Kidney tubule cell (primary cell): Measurements from ENCODE around the gene NR2F1-AS1.

Source experiments
- DNase-seq: peaks from one replicate; pipeline ENCODE4 v3.0.0-alpha.2; 2018; ENCODE audit warnings: low spot score

Gene NR2F1-AS1

DNA sequence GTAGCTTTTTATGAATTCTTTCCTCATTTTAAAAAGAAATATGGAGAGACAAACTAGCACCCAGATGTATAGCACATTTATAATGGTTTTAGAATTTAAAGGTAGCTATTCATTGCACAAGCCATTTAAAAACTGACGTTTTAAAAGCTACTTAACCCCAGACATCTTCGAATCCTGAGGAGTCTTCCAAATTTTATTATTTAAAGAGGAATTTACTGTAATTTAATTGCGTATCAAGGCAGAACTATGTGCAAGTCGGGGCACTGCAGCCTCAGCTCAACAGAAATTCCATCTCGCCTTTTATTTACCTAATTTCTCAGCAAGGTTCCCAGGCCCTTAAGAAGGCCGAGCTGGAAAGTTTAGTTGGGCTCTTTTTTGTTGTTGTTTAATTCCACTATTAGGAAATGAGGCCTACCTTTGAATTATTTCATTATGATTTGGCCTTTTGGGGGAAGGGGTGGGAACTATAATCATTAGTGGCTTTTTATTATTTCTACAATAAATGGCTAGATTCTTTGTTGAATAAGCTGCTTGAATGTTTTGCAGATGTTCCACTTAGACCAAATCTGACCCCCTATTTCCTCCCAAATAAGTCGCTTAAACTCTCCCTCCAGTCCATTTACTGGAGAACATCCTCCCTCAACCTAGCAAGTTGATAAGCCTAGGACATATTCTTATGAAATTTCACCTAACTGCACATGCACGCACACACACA, 22.2 kb upstream of the NR2F1-AS1 start:
- no peak for DNase-seq

DNA sequence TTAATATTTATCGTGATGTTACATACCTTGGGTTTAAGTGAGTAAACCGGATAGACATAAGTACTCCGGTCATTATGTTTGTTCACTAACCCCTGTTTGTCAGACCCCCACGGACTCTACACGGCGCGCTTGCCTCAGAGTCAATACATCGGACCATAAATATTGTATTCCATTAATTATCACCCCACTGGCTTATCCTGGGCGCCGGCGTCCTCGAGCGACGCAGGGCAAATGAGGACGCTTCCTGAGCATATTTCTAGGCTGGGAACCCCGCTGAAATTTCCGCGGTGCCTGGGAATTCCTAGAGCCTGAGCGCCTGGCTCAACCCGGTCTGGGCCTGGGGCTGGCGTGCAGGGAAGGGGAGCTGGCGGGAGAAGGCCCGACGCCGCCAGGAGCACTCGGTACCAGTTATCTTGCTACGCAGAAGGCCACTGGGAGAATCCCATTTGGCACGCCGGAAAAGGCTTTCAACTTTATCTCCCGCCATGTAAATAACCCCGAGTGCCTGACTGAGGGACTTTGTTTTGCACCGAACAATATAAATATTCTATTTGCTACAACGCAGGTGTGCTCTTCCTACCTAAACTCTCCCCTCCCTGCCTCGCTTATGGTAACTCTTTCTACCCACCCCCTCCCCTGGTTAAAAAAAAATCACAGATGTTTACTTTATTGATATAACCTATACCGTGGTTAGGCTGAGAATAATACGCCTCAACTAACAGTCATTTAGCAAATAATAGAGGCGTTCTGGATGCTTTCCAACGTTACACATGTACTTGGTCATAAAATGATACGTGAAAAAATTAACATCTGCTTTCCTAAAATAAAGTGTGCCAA, 21.4 kb upstream of the NR2F1-AS1 start:
- DNase-seq, result no peak

GRCh38 chr5:93601802-93602155, 20.8 kb upstream of the NR2F1-AS1 start:
- DNase-seq, result no peak

DNA sequence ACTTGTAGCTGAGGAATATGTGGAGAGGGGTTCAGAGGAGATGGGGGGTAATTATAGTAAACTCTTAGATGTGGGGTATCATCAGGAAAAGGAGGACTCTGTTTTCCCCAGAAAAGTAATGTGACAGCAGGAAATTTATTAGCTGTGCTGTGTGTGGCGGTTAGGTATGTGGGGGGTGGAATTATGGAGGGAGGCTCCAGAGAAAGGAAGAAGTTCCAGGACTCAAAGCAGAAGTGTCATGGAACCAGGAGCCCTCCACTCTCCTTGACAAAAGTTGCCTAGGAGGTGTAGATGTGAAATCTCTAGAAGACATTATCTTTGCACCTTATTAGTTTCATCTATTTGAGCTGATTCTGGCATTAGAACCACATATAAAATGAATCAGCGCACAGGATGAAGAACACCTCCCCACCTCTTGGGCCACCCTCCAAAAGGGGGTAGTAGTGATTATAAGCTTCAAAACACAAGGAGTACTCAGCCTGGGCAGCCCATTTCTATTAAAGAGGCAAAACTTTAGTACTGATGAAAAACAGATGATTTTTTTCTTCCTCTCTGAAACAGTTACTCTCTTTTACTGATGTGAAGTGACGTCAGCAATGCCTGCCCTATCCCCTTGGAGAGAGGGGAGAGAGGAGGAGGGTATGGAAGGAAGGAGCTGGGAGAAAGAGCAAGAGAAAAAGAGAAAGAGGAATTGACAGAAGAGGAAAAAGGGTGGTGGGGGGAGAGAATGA, 20.2 kb upstream of the NR2F1-AS1 start:
- DNase-seq, result no peak

DNA sequence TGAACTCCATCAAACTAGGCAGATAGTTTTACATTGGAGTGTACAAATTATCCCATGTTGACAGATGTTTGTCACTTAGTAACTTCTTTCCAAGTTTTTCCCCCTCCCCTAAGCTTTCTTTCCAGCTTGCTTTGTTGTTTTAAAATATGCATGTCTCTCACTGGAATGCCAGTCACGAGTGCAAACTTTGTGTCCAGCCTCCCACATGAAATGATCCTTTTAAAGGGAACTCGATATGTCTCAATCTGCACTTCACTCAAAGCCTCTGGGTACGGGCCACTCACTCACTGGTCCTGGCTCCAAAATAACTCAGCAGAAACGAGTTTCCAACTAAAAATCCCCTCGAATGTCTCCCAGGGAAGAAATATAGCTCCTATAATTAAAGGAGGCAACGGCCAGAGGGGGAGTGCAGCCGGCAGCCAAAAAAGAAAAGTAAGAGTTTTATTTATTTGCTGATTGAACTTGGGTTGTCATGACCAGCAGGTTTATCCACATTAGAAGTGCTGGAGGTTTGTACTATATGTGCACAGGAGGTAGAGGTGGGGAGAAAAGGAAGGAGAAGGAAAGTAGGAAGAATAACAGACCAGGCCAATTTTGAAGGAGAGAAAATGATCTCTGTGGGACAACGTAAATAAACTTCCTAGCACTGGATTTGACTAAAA, 19.5 kb upstream of the NR2F1-AS1 start:
- peak; percentile 9 for DNase-seq

GRCh38 chr5:93599399-93600120, 18.5 kb upstream of the NR2F1-AS1 start:
- peak; percentile 17 for DNase-seq

- DNase-seq, result no peak
Observed at GRCh38 chr5:93599001-93599379, 18.0 kb upstream of the NR2F1-AS1 start.

- DNase-seq, result no peak
Observed at GRCh38 chr5:93598091-93599000, 17.3 kb upstream of the NR2F1-AS1 start.

- DNase-seq, result no peak
Observed at GRCh38 chr5:93596676-93597490, 15.9 kb upstream of the NR2F1-AS1 start.

GRCh38 chr5:93596310-93596675, 15.3 kb upstream of the NR2F1-AS1 start:
- no peak for DNase-seq

DNA sequence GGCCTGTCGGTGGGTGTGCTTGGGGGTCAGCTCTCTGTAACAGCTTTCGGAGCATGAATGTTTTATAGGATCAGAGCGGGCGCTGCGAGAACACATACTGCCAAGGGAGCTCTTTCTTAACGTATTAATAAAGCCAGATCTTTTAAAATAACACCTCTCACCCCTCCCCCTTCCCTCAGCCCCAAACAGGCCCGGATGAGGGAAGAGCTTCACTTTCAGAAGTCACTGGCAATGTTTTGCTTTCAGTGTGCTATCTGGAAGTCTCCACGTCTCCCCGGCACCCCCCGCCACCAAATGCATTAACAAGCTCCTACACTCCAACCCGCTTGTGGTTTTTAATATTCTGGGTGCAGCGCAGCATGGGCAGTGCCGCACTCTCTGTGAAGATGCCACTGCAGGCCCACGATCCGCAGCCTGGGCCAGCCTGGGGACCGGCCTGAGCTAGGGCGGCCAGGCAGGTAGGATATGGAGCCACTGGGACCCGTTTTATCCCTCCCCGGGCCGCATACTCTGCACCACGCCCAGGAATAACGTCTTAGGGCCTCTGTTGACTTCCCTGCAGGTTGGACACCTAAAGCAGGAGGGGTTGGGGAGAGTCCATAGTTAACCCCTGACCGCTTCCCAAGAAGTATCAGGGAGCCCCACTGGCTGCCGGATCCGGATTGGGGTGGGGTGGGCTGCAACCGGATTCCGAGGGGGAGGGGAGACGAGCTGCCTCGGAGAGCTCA, 14.6 kb upstream of the NR2F1-AS1 start:
- no peak for DNase-seq

- DNase-seq, result no peak
Observed at GRCh38 chr5:93594591-93595419, 13.8 kb upstream of the NR2F1-AS1 start.

DNA sequence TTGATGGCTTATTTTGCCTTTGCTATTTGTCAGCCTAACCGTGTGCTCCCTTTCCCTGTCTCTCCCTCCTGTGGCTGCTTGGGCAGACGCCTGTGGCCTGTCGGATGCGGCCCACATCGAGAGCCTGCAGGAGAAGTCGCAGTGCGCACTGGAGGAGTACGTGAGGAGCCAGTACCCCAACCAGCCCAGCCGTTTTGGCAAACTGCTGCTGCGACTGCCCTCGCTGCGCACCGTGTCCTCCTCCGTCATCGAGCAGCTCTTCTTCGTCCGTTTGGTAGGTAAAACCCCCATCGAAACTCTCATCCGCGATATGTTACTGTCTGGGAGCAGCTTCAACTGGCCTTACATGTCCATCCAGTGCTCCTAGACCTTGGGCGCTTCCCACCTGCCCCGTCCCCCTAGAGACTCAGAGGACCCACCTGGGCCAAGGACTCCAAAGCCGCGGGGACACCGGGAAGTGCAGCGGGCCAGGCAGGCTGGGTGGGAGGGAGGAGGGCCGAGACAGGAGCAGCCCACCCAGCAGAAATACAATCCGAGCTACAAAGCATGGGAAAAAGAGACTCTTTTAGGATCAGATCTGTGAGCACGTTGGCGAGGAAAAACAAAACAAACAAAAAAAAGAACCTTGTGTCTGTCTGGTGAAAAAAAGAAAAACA, 12.6 kb upstream of the NR2F1-AS1 start:
- no peak for DNase-seq

DNA sequence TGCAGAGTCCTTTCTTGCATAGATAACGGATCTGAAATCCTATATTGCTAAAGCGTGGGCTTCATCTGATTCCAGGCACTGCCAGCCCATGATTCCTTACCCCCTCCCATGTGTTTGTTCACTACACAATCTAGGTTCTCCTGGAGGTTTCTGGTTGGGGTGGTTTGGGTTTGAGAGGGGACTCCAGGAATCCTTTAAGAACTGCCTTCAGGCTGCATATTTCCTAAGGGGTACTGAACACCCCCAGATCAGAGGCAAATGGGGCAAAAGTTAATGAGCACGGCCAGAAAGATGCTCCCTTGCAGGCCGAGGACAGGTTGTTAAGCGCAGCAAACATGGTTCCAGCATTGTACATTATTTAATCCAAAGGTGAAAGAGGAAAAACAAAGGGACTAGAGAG, 11.9 kb upstream of the NR2F1-AS1 start:
- no peak for DNase-seq

GRCh38 chr5:93591323-93591945, 10.4 kb upstream of the NR2F1-AS1 start:
- DNase-seq, result no peak

DNA sequence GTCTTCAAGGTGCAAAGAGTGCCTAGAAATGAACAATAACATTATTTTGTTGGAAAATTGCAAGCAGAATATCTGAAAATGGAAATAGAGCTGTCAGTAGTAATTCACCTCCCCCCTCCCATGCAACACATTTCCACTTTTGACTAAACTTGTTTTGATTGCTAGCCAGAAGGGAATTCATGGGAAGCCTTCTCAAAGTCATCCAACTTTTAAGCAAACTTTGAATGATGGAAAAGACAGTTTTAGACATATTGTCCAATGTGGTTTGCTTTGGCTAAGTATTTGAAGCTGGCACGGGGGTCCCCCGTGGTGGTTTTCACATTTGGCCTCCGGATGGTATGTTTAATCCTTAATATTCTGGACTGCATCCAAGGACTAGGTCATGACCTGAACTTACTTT, 9.5 kb upstream of the NR2F1-AS1 start:
- no peak for DNase-seq

DNA sequence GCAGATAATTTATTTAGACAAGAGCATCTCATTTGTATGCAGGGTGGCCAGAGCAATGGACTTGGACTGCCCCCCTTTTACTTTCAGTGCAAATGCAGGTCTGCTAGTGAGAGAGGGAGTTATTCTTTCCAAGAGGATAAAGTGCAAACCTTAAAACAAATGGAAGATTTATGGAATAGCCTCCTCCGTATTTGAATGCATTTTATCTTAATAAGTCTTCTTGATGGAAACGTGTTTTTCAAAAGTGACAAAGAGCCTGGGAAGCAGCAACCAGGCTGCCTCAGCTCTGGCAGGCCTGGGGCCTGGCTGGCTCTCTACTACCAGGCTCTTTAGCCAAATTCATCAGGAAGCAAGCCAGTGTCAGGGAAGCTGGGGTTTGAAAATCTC, 8.8 kb upstream of the NR2F1-AS1 start:
- peak; percentile 12 for DNase-seq
